H9 (cell line): ENCODE measurements around the gene P2RX6. TPM values are rescaled to one million over a fixed set of nuclear protein-coding genes. Genes with fewer than 3 reads are reported as not detected.

Experiments
- DNase-seq: peaks from one replicate; pipeline ENCODE4 v3.0.0-alpha.2; 2017
- H2AFZ ChIP-seq: one replicate; pipeline ENCODE4 v1.6.1; 2013; ENCODE audit warnings: mild to moderate bottlenecking, low read length, control low read depth, moderate library complexity
- H2AK5ac ChIP-seq: 2 replicates; pipeline ENCODE4 v1.6.1; 2013; ENCODE audit warnings: low read length, control low read depth, mixed read lengths; ENCODE audit not compliant: insufficient read length
- H2BK120ac ChIP-seq: one replicate; pipeline ENCODE4 v1.6.1; 2013; ENCODE audit warnings: low read depth, mild to moderate bottlenecking, low read length, control low read depth, inconsistent platforms; ENCODE audit not compliant: poor library complexity, severe bottlenecking
- H2BK12ac ChIP-seq: 2 replicates; pipeline ENCODE4 v1.6.1; 2013; ENCODE audit warnings: low read length, control low read depth, mixed read lengths, low read depth; ENCODE audit not compliant: insufficient read length
- H2BK15ac ChIP-seq: 2 replicates; pipeline ENCODE4 v1.6.1; 2013; ENCODE audit warnings: low read depth, low read length, control low read depth
- H2BK20ac ChIP-seq: one replicate; pipeline ENCODE4 v1.6.1; 2013; ENCODE audit warnings: low read depth, mild to moderate bottlenecking, low read length, control low read depth, inconsistent platforms; ENCODE audit not compliant: poor library complexity, severe bottlenecking
- H2BK5ac ChIP-seq: 2 replicates; pipeline ENCODE4 v1.6.1; 2013; ENCODE audit warnings: low read length, control low read depth, mixed read lengths; ENCODE audit not compliant: insufficient read length
- H3K14ac ChIP-seq: 2 replicates; pipeline ENCODE4 v1.6.1; 2013; ENCODE audit warnings: low read length, control low read depth; ENCODE audit not compliant: insufficient read depth
- H3K18ac ChIP-seq: 2 replicates; pipeline ENCODE4 v1.6.1; 2013; ENCODE audit warnings: low read depth, mild to moderate bottlenecking, mixed read lengths, low read length, control low read depth; ENCODE audit not compliant: insufficient read length
- H3K23ac ChIP-seq: 2 replicates; pipeline ENCODE4 v1.6.1; 2013; ENCODE audit warnings: low read length, control low read depth, mixed read lengths, low read depth; ENCODE audit not compliant: insufficient read length
- H3K23me2 ChIP-seq: 2 replicates; pipeline ENCODE4 v1.6.1; 2013; ENCODE audit warnings: low read depth, mild to moderate bottlenecking, mixed read lengths, low read length, control low read depth; ENCODE audit not compliant: insufficient read length, poor library complexity, severe bottlenecking
- H3K27ac ChIP-seq: 2 replicates; pipeline ENCODE4 v1.5.1; 2013; ENCODE audit warnings: low read length, control low read depth, mixed read lengths, low read depth; ENCODE audit not compliant: insufficient read length
- H3K27me3 ChIP-seq: 2 replicates; pipeline ENCODE4 v1.6.1; 2013; ENCODE audit warnings: low read length, control low read depth, inconsistent platforms; ENCODE audit not compliant: insufficient read depth
- H3K4ac ChIP-seq: 2 replicates; pipeline ENCODE4 v1.6.1; 2013; ENCODE audit warnings: low read depth, mild to moderate bottlenecking, control low read depth, inconsistent platforms, low read length, moderate library complexity
- H3K4me1 ChIP-seq: 2 replicates; pipeline ENCODE4 v1.6.1; 2013; ENCODE audit warnings: low read length, control low read depth, inconsistent platforms; ENCODE audit not compliant: insufficient read depth
- H3K4me2 ChIP-seq: 2 replicates; pipeline ENCODE4 v1.6.1; 2013; ENCODE audit warnings: low read length, control low read depth, mixed read lengths; ENCODE audit not compliant: insufficient read length, insufficient read depth
- H3K56ac ChIP-seq: 2 replicates; pipeline ENCODE4 v1.6.1; 2013; ENCODE audit warnings: low read depth, mild to moderate bottlenecking, mixed read lengths, low read length, control low read depth; ENCODE audit not compliant: insufficient read length
- H3K79me1 ChIP-seq: 2 replicates; pipeline ENCODE4 v1.6.1; 2013; ENCODE audit warnings: low read depth, mild to moderate bottlenecking, moderate library complexity, low read length, control low read depth, inconsistent platforms; ENCODE audit not compliant: insufficient read depth, poor library complexity, severe bottlenecking
- H3K79me2 ChIP-seq: 2 replicates; pipeline ENCODE4 v1.6.1; 2013; ENCODE audit warnings: low read length, control low read depth, inconsistent platforms; ENCODE audit not compliant: insufficient read depth
- H3K9ac ChIP-seq: 2 replicates; pipeline ENCODE4 v1.6.1; 2013; ENCODE audit warnings: low read length, control low read depth, mixed read lengths; ENCODE audit not compliant: insufficient read length; ENCODE audit errors: extremely low read depth
- H3K9me3 ChIP-seq: one replicate; pipeline ENCODE4 v1.6.1; 2013; ENCODE audit warnings: low read depth, low read length, inconsistent platforms; ENCODE audit not compliant: control insufficient read depth
- H3T11ph ChIP-seq: one replicate; pipeline ENCODE4 v1.6.1; 2013; ENCODE audit warnings: mild to moderate bottlenecking, low read length, control low read depth, inconsistent platforms
- H4K20me1 ChIP-seq: one replicate; pipeline ENCODE4 v1.6.1; 2013; ENCODE audit not compliant: control insufficient read depth, insufficient read length, insufficient read depth
- H4K5ac ChIP-seq: 2 replicates; pipeline ENCODE4 v1.6.1; 2013; ENCODE audit warnings: low read depth, mild to moderate bottlenecking, mixed read lengths, low read length, control low read depth; ENCODE audit not compliant: insufficient read length
- H4K8ac ChIP-seq: replicated peaks from 2 replicates; pipeline ENCODE4 v1.6.1; 2013; ENCODE audit warnings: low read length, control low read depth, mixed read lengths, low read depth; ENCODE audit not compliant: insufficient read length
- H4K91ac ChIP-seq: 2 replicates; pipeline ENCODE4 v1.6.1; 2013; ENCODE audit warnings: low read depth, mild to moderate bottlenecking, moderate library complexity, mixed read lengths, low read length, control low read depth; ENCODE audit not compliant: insufficient read length
- H3K27ac Mint-ChIP-seq, 3 experiments: 2 replicates in 2 of 3; 3 replicates in 1 of 3; pipeline ENCODE4 v1.8.0; 2020 to 2021; ENCODE audit warnings: mixed read lengths in 3 of 3, mild to moderate bottlenecking in 1 of 3, moderate library complexity in 1 of 3
- H3K27me3 Mint-ChIP-seq: 2 replicates; pipeline ENCODE4 v1.8.0; 2021; ENCODE audit warnings: low read depth, mild to moderate bottlenecking, moderate library complexity, mixed read lengths
- H3K36me3 Mint-ChIP-seq, 3 experiments: 2 replicates in 2 of 3; 3 replicates in 1 of 3; pipeline ENCODE4 v1.8.0; 2020 to 2021; ENCODE audit warnings: low read depth in 3 of 3, mixed read lengths in 3 of 3; ENCODE audit not compliant: insufficient read depth in 1 of 3
- H3K4me1 Mint-ChIP-seq, 2 experiments: 2 replicates each; pipeline ENCODE4 v1.8.0; 2020; ENCODE audit warnings: mixed read lengths in 2 of 2
- H3K4me3 Mint-ChIP-seq, 2 experiments: 2 replicates in 1 of 2; 3 replicates in 1 of 2; pipeline ENCODE4 v1.8.0; 2020 to 2021; ENCODE audit warnings: mild to moderate bottlenecking in 2 of 2, mixed read lengths in 2 of 2, moderate library complexity in 1 of 2
- H3K9me3 Mint-ChIP-seq, 2 experiments: 2 replicates in 1 of 2; 3 replicates in 1 of 2; pipeline ENCODE4 v1.8.0; 2020; ENCODE audit warnings: mild to moderate bottlenecking in 2 of 2, mixed read lengths in 2 of 2, moderate library complexity in 1 of 2
- WGBS: extraction: QIAGEN DNeasy Blood & Tissue Kit; methylation state at CpG from one replicate; pipeline ENCODE4 v1.1.7; 2013; ENCODE audit warnings: missing lambda C conversion rate, low lambda C conversion rate, mixed read lengths; ENCODE audit not compliant: insufficient read length; ENCODE audit errors: extremely low coverage; 5-methylcytosine and 5-hydroxymethylcytosine counted together
- total RNA-seq: library from RNA; stranded (reverse); gene quantifications from 2 replicates; pipeline ENCODE4 v1.2.1, GENCODE V29; 2021
- TF ChIP-seq, protein P1 (sequence below): fragments of 200-600 bp; sonication (generic); conservative IDR thresholded peaks from 3 replicates; pipeline ENCODE4 v1.8.0; 2021; ENCODE audit warnings: antibody characterized with exemption, mild to moderate bottlenecking

P2RX6 gene
- total RNA-seq, 1 experiment from 2014 or later, result not detected

GRCh38 chr22:21051145-21051830 lies 36.3 kb downstream of the P2RX6 start:
- no peak overlapping the region for H3K18ac ChIP-seq
- H2BK15ac ChIP-seq, result no peak overlapping the region
- H3K4me2 ChIP-seq, result no peak overlapping the region
- Mint-ChIP-seq H3K4me3 (no peak overlapping the region), H3K27me3 (peaks cover 2% of the 10 kb centered on the region), H3K9me3 (no peaks in the 10 kb centered on the region; a peak in 1 of 5 replicates), H3K27ac (peak overlapping the region in 2 of 3 experiments; percentile 8 to 81; a peak in 4 of 7 replicates), H3K36me3 (no peaks in the 10 kb centered on the region), H3K4me1 (peaks cover 23 to 31% of the 10 kb centered on the region in 2 experiments)
- H3K14ac ChIP-seq, result peak overlapping the region; percentile 5; the same call in 1 of the 2 replicates
- H4K20me1 ChIP-seq, result no peaks in the 10 kb centered on the region
- WGBS, result no CpG with 5 or more reads among the region's 9 CpGs
- no peak overlapping the region for H3T11ph ChIP-seq
- no peaks in the 10 kb centered on the region for H3K27me3 ChIP-seq
- no peak overlapping the region for H3K4ac ChIP-seq
- no peak overlapping the region for H2AK5ac ChIP-seq
- no peak overlapping the region for H4K8ac ChIP-seq
- no peaks in the 10 kb centered on the region for H3K79me1 ChIP-seq
- no peak overlapping the region for H2BK120ac ChIP-seq
- H2BK20ac ChIP-seq, result no peak overlapping the region
- H3K23me2 ChIP-seq, result no peaks in the 10 kb centered on the region
- no peak overlapping the region for H4K5ac ChIP-seq
- no peaks in the 10 kb centered on the region for H3K9me3 ChIP-seq
- no peak for DNase-seq
- H4K91ac ChIP-seq, result no peak overlapping the region
- no peak overlapping the region for H2BK12ac ChIP-seq
- peaks cover 5% of the 10 kb centered on the region; the same call in 1 of the 2 replicates for H3K4me1 ChIP-seq
- TF ChIP-seq, protein P1, sequence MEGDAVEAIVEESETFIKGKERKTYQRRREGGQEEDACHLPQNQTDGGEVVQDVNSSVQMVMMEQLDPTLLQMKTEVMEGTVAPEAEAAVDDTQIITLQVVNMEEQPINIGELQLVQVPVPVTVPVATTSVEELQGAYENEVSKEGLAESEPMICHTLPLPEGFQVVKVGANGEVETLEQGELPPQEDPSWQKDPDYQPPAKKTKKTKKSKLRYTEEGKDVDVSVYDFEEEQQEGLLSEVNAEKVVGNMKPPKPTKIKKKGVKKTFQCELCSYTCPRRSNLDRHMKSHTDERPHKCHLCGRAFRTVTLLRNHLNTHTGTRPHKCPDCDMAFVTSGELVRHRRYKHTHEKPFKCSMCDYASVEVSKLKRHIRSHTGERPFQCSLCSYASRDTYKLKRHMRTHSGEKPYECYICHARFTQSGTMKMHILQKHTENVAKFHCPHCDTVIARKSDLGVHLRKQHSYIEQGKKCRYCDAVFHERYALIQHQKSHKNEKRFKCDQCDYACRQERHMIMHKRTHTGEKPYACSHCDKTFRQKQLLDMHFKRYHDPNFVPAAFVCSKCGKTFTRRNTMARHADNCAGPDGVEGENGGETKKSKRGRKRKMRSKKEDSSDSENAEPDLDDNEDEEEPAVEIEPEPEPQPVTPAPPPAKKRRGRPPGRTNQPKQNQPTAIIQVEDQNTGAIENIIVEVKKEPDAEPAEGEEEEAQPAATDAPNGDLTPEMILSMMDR, result no peak
- no peak overlapping the region for H3K23ac ChIP-seq
- H3K79me2 ChIP-seq, result no peaks in the 10 kb centered on the region
- H3K9ac ChIP-seq, result no peak overlapping the region
- H2BK5ac ChIP-seq, result no peak overlapping the region
- H2AFZ ChIP-seq, result no peak overlapping the region
- no peak overlapping the region for H3K56ac ChIP-seq
- H3K27ac ChIP-seq, result no peak overlapping the region
